Bronchial epithelial cell (primary cell): ENCODE data around the gene FLNB. TPM values are rescaled to one million over a fixed set of nuclear protein-coding genes. Genes with fewer than 3 reads are reported as not detected.

Experiments used
- DNase-seq: peaks from one replicate; pipeline ENCODE4 v3.0.0-alpha.2; 2010; ENCODE audit warnings: low read depth
- FAIRE-seq: peaks from 2 replicates; lab custom pipeline; 2011; peaks lifted over from hg19 to GRCh38; lab: Jason Lieb, UNC
- H3K27me3 ChIP-seq: 2 replicates; pipeline ENCODE4 v1.5.1; 2011; ENCODE audit warnings: low read length; ENCODE audit not compliant: control insufficient read depth, insufficient read depth
- H3K36me3 ChIP-seq: 2 replicates; pipeline ENCODE4 v1.5.1; 2011; ENCODE audit warnings: low read length; ENCODE audit not compliant: control insufficient read depth, insufficient read depth
- H3K4me3 ChIP-seq: 2 replicates; pipeline ENCODE4 v1.5.1; 2011; ENCODE audit warnings: mild to moderate bottlenecking, low read depth, low read length, control low read depth
- CTCF ChIP-seq: IDR thresholded peaks from 2 replicates; pipeline ENCODE4 v1.5.1; 2011; ENCODE audit warnings: mild to moderate bottlenecking, moderate library complexity, low read length, control low read depth, inconsistent platforms; ENCODE audit not compliant: insufficient read depth, severe bottlenecking
- total RNA-seq: library from RNA; depleted of rRNA; stranded (reverse); fragments of >200 nt; gene quantifications from 2 replicates; pipeline ENCODE4 v1.2.1, GENCODE V29; 2014

Gene FLNB
- total RNA-seq, 1 donor from 2014 or later, result 822 TPM

GRCh38 chr3:58143417-58144055, 135.3 kb downstream of the FLNB start:
- H3K36me3 ChIP-seq, result peaks cover 56% of the 10 kb centered on the region
- TF ChIP-seq CTCF, result no peak
- H3K27me3 ChIP-seq, result no peaks in the 10 kb centered on the region
- H3K4me3 ChIP-seq, result no peak overlapping the region
- FAIRE-seq (no peak), DNase-seq (no peak)

DNA sequence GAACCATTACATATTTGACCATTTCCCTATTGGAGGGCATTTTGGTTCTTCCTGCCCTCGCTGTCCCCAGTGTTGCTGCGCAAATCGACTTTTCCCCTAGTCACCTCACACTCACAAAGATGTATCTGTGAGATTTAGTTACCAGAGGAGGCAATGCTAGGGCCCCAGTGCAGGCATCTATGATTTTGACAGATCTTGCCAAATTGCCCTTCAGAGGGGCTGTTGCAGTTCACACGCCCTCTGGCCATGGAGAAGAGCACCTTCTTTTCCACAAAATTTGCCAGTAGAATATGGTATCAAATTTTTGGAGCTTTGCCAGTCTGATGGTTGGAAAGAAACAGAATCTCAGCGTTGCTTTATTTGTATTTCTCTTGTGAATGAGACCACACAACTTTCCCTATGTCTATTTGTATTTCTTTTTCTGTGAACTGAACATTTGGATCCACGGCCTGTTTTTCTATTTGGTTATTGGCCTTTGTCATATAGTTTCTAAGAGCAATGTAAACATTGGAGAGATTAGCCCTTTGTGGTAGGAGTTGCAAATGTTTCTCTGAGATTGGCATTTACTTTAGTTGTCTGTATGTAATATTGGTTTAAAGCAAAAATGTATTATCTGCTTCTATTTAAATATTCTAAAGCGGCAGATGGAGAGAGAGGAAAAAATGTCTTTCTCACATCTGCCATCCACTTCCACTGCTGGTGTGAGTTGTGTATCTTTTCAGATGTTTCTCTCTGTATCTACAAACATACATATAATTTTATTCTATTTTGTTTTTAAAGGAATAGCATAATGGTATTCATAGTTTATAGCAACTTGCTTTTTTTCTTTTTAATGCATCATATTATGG, 136.5 kb downstream of the FLNB start:
- Histone ChIP-seq H3K4me3 (no peak overlapping the region), H3K36me3 (peaks cover 63% of the 10 kb centered on the region), H3K27me3 (no peaks in the 10 kb centered on the region)
- DNase-seq (no peak), FAIRE-seq (no peak)
- no peak for TF ChIP-seq CTCF

- Histone ChIP-seq H3K36me3 (peaks cover 67% of the 10 kb centered on the region), H3K27me3 (no peaks in the 10 kb centered on the region), H3K4me3 (no peak overlapping the region)
- DNase-seq (no peak), FAIRE-seq (no peak)
- no peak for TF ChIP-seq CTCF
Measured at GRCh38 chr3:58148049-58148448, 139.8 kb downstream of the FLNB start.

DNA sequence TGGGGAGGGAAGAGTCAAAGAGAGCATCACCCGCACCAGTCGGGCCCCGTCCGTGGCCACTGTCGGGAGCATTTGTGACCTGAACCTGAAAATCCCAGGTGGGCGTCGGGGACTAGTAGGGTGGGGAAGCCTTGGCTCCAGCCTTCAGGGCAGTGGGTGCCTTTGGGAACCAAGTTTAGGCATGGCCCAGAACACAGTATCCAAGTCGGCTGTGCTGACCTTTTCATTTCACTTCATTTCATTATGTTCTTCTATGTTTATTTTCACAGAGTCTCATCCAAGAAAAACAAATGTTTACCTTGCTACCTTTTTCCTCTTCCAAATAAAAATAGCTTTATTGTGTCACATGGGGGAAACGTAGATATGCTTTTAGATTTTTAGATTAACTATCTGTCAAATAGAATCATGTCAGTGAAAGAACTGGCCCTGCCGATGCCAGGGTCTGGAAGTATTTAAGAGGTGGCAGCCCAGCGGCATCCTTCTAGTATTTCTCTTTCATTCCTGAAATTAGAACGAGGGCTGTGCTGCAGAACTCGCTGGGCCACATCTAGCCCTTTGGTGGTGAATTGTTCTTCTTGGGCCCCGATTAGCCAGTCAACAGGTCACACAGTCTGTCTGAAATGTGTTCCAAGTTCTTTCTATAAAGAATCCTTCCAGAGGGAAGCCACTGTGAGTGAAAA, 142.0 kb downstream of the FLNB start:
- DNase-seq (no peak), FAIRE-seq (peak; percentile 18)
- no peak overlapping the region for H3K4me3 ChIP-seq
- peaks cover 68% of the 10 kb centered on the region for H3K36me3 ChIP-seq
- H3K27me3 ChIP-seq, result no peaks in the 10 kb centered on the region
- no peak for TF ChIP-seq CTCF

DNA sequence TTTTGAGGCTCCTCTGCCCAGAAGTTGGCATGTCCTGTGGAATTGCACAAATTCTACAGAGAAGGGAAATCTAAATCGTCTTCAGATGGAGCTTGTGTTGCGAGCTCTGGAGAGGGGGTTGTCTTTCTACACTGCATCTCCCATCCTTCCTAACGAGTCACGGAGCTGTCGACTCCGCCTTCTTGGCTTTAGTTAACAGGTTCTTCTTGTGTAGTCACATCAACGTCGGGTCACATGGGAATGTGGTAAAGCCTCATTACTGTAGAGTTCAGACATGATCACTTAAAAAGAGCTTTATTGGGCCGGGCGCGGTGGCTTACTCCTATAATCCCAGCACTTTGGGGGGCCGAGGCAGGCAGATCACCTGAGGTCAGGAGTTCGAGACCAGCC, 142.6 kb downstream of the FLNB start:
- H3K36me3 ChIP-seq, result peaks cover 64% of the 10 kb centered on the region
- H3K27me3 ChIP-seq, result no peaks in the 10 kb centered on the region
- H3K4me3 ChIP-seq, result no peak overlapping the region
- FAIRE-seq (no peak), DNase-seq (peak; percentile 30)
- TF ChIP-seq CTCF, result no peak
